CD4-positive, alpha-beta T cell treated with Interleukin-1 beta for 1 hour (primary cell): ENCODE data around the gene PKDCC.
"Not testable (repeated sequence)": the region's sequence is repeated elsewhere in the genome, so short reads cannot be mapped to it uniquely, and the experiment has no call there.

Experiments used
- DNase-seq, 2 donors: peaks; one replicate each; pipeline ENCODE4 v3.0.0-alpha.2; 2020 to 2022

Gene PKDCC

DNA sequence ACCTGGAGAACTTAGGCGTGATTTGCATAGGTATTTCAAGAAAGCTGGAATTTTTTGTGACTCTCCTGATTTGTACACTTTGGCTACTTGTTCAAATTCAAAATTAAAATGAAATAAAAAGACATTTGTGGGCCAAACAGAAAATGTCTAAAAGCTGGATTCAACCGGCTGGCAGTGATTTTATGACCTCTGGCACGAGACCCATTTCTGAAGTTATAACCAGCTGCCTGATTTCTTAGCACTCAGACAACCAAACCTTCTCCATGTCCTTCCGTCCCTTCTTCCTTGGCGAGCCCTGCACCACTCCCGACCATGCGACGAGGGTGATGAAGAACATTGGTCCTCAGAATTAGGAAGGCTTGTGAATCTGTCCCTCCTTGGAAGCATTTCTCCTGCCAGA lies 19.7 kb downstream of the PKDCC start:
- no peak for DNase-seq

DNA sequence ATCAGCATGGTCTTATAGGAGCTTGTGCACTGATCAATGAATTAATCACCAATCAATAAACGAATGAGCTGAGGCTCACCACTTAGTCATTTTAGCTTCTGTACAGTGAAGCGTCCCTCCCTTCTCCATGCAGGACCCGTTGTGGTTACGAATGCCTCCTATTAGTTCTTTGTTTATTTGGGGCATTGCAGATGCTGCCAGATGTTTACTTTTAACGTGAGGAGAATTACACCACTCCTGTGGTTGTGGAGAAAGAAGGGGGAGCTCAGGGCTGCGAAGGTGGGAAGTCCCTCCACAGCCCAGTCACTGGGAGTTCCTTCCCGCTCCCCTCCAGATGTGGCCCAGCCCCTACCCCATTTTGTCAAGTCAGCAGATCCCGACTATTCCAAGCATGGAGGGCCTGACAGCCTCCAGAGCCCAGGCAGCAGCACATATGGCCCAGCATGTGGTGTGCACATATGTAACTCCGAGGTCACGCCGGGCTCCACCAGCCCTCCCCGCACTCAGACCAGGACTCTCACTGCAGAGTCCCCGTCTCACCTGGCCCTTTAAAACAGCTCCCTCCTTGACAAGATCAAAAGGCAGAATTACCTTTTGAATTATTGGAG lies 20.9 kb downstream of the PKDCC start:
- no peak for DNase-seq

DNA sequence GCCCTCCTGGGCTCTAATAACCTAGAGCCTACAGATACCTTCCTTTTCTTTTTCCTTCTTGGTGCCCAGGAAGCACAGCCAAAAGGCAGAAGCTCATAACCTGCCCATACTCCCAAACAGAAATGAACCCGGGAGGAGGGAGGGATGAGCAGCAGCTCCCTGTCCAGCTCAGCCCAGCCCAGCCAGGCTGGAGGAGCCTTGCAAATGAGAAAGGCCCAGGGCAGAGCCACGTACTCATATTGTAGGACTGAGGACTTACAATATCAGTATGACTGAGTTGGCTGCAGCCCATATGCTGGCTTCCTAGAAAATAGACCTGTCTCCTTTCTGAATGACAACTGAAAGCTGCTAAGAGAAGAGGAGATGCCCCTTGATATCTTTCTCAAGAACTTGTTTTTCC lies 21.7 kb downstream of the PKDCC start:
- no peak for DNase-seq

DNA sequence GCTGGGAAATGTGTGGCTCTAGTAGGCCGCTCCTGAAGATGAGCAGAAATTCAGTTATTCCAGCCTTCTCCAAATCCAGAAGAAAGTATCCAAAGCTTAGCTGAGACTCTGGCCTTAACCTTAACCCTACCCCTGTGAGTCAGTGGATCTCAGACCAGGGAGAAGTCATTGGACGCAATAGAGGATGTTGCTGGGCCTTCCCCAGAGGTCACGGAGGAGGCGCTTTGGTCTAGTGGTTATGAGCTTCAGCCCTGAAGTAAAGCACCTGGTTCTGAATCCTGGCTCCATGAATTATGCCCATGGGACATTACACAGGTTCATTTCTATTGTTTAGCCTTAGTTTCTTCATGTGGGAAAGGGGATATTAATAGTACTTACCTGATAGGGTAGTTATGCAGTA lies 24.0 kb downstream of the PKDCC start:
- DNase-seq: no peak

DNA sequence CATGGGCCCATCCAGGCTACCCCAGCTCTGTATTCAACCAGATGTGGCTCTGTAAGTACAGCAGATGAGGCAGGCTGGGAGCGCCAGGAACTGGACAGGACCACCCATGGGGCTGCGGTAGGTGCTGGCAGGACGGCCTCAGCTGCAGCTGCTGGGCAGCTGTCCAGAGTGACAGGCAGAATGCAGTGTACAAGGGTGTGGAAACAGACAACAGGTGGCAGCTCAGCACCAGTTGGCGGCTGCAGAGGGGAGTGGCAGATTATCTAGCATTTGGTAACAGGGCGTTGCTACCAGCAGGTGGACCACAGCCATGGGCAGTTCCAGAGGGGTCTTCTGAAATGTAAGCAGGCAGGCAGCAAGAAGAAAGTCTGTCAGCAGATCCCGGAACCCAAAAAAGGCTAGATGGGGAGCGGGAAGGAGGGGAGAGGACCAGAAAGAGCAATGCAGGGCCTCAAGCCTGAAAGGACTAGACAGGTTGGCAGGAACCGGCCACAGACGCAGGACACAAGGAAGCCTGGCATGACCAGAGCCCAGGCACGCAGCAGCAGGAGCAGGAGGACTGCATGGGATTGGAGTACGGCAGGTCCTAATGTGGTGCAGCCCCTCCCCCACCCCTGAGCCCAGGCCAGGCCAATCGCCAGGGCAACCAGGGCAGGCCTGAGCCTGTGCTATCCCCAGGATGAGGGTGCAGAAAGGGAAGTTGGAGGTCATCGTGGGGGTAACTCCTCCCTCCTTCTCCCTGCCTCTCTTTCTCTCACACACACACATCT lies 24.7 kb downstream of the PKDCC start:
- no peak for DNase-seq

DNA sequence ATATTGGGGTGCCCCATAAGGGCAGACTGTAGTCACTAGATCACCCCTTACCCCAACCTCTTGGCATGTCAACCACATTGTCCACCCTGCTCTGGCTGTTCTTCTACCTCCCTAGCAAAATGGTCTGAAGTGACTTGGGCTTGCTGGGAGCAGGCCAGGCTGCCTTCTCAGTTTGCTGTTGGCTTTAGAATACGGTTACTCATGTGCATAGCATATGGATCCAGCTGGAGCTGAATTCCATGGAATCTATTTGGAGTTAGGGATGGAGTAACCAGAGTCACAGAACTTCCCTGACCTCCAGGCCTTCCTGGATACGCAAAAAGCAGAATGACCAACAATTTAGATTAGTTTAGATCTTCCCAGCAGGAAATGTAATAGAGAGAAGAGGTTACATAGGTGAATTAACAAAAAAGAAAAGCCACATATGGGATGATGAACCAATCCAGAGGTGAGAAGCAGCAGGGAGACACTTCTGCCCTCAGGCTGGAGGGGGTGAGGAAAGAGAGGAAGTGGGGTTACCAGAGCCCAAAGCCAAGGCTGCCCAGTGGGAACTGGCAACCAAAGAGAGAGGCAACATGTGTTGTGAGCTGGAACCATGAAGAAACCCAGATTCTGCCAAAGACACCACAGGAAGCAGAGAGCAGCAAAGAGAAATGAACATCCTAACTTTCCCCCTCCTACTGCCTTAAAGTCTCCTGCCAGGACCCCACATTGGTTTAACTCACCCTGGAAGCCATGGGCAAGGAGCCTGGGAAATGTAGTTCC lies 26.1 kb downstream of the PKDCC start:
- DNase-seq: no peak

- DNase-seq: no peak
Observed at GRCh38 chr2:42074661-42075060, 26.8 kb downstream of the PKDCC start.

GRCh38 chr2:42076357-42077225 lies 28.8 kb downstream of the PKDCC start:
- DNase-seq: no peak

DNA sequence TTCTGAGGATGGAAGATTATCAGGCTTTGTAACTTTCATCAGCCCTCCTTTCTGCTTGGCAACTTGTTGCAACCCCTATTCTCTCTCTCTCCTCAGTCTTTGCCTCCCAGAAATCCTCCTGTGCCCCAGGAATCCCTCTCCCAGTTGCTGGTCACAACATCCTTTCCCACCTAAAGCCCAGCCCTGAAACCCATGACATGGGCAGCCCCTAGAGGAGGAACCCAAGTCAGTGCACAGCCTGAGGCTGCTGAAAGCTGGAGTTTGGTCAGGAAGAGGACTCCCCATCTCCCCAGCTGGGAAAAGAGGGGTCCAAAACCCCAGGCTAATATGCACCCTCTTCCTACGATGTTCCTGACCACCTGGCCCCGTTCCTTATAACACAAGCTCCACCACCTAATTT lies 29.5 kb downstream of the PKDCC start:
- DNase-seq: no peak

- no peak for DNase-seq
Observed at GRCh38 chr2:42079737-42080287, 32.0 kb downstream of the PKDCC start.

GRCh38 chr2:42081151-42081550 lies 33.3 kb downstream of the PKDCC start:
- DNase-seq: not testable (repeated sequence)

DNA sequence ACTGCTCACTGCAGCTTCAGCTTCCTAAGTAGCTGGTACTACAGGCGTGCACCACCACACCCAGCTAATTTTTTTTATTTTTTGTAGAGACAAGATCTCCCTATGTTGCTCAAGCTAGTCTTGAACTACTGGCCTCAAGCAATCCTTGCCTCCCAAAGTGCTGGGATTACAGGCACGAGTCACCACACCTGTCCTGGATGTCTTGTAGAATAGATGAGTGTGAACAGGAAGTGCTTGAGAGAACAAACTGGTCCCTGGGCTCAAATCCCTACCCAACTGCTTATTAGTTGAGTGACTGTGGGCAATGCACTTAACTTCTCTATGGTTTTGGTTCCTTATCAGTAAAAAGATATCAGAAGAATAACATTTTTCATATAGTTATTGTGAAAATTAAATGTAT lies 34.2 kb downstream of the PKDCC start:
- no peak for DNase-seq

- DNase-seq: no peak
Observed at GRCh38 chr2:42084231-42084671, 36.4 kb downstream of the PKDCC start.

- not testable (repeated sequence) for DNase-seq
Observed at GRCh38 chr2:42085070-42085469, 37.2 kb downstream of the PKDCC start.

- no peak for DNase-seq
Observed at GRCh38 chr2:42085706-42086487, 38.1 kb downstream of the PKDCC start.

DNA sequence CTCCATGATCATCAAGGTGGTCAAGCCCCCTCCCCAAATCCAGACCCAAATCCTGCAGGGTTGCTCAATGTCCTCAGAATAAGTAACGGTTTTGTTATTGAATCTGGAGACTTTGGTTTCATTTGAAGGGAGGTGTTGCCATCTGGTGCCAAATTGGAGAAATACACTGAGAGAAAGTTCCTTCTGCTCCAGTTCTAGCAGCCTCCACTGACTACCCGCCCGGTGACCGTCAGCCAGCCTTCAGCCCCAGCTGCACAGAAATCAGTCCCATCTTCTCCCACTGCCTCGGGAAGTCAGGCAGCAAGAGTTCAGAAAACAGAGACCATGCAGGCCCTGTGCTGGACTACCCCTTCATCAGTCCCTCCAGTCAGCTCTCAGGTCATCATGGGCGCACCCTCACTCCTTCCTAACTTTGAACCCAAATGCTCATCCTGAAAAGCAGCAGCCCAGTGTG lies 38.7 kb downstream of the PKDCC start:
- peak; percentile 39 to 70 for DNase-seq

- DNase-seq: no peak
Observed at GRCh38 chr2:42087137-42087856, 39.5 kb downstream of the PKDCC start.

GRCh38 chr2:42087857-42088195 lies 40.0 kb downstream of the PKDCC start:
- DNase-seq: no peak

GRCh38 chr2:42089340-42089925 lies 41.6 kb downstream of the PKDCC start:
- DNase-seq: peak; percentile 71 to 74

- no peak for DNase-seq
Observed at GRCh38 chr2:42090216-42090615, 42.4 kb downstream of the PKDCC start.

GRCh38 chr2:42091671-42092070 lies 43.9 kb downstream of the PKDCC start:
- DNase-seq: no peak
